PFSK-1 (cell line): Measurements from ENCODE around the gene TMEM272.

Experiments
- FOXP2 ChIP-seq: optimal IDR thresholded peaks from 2 replicates; pipeline ENCODE3; 2011; ENCODE audit warnings: borderline replicate concordance, control low read depth, inconsistent platforms; ENCODE audit not compliant: insufficient read depth; ENCODE audit errors: extremely low read length, extremely low read depth
- POLR2AphosphoS5 ChIP-seq: IDR thresholded peaks from 2 replicates; pipeline ENCODE4 v1.6.1; 2012; ENCODE audit warnings: low read depth, mild to moderate bottlenecking, control low read depth, low read length, moderate library complexity
- REST ChIP-seq, 2 experiments: IDR thresholded peaks; 2 replicates each; pipeline versions ENCODE4 v1.6.1 to v1.8.0; 2011 to 2012; ENCODE audit warnings: low read depth in 2 of 2, low read length in 2 of 2, control low read depth in 1 of 2, inconsistent platforms in 1 of 2, mild to moderate bottlenecking in 1 of 2, moderate library complexity in 1 of 2; ENCODE audit not compliant: insufficient read depth in 1 of 2
- SIN3A ChIP-seq: IDR thresholded peaks from 2 replicates; pipeline ENCODE4 v1.6.1; 2012; ENCODE audit warnings: mild to moderate bottlenecking, low read length, moderate library complexity, borderline replicate concordance; ENCODE audit not compliant: insufficient read depth
- TAF1 ChIP-seq: IDR thresholded peaks from 2 replicates; pipeline ENCODE4 v1.6.1; 2012; ENCODE audit warnings: low read length, control low read depth, borderline replicate concordance; ENCODE audit not compliant: insufficient read depth

Gene TMEM272

GRCh38 chr13:51820016-51820597 lies 24.9 kb downstream of the TMEM272 start:
- TF ChIP-seq SIN3A (no peak), POLR2AphosphoS5 (no peak), REST (IDR thresholded peaks at IDR 0.05; ENCODE audit: insufficient read depth in 1 of 2, low read depth in 2 of 2, low read length in 2 of 2) (no peak), TAF1 (no peak), FOXP2 (no peak)

- TF ChIP-seq FOXP2: no peak
- TF ChIP-seq SIN3A: no peak
- TF ChIP-seq TAF1: no peak
- TF ChIP-seq REST (IDR thresholded peaks at IDR 0.05; ENCODE audit: insufficient read depth in 1 of 2, low read depth in 2 of 2, low read length in 2 of 2): no peak
- TF ChIP-seq POLR2AphosphoS5: no peak
Observed at GRCh38 chr13:51819544-51819943, 25.4 kb downstream of the TMEM272 start.

GRCh38 chr13:51818781-51819511 lies 26.0 kb downstream of the TMEM272 start:
- no peak for TF ChIP-seq TAF1
- no peak for TF ChIP-seq SIN3A
- no peak for TF ChIP-seq POLR2AphosphoS5
- no peak for TF ChIP-seq REST (IDR thresholded peaks at IDR 0.05; ENCODE audit: insufficient read depth in 1 of 2, low read depth in 2 of 2, low read length in 2 of 2)
- TF ChIP-seq FOXP2: no peak

- no peak for TF ChIP-seq FOXP2
- TF ChIP-seq POLR2AphosphoS5: no peak
- no peak for TF ChIP-seq TAF1
- TF ChIP-seq SIN3A: no peak
- TF ChIP-seq REST (IDR thresholded peaks at IDR 0.05; ENCODE audit: insufficient read depth in 1 of 2, low read depth in 2 of 2, low read length in 2 of 2): no peak
Observed at GRCh38 chr13:51818276-51818675, 26.7 kb downstream of the TMEM272 start.
